Mesothelial cell of epicardium (in vitro differentiated cells): ENCODE data around the gene SAXO2. TPM values are rescaled to one million over a fixed set of nuclear protein-coding genes. Genes with fewer than 3 reads are reported as not detected.
"Not testable (repeated sequence)": the region's sequence is repeated elsewhere in the genome, so short reads cannot be mapped to it uniquely, and the experiment has no call there.

ENCODE experiments used
- DNase-seq, 2 experiments: peaks; one replicate each; pipeline ENCODE4 v3.0.0; 2021; ENCODE audit warnings: low spot score in 2 of 2; ENCODE audit not compliant: unreplicated experiment in 2 of 2
- H3K27ac Mint-ChIP-seq: 2 replicates; pipeline ENCODE4 v1.8.0; 2021; ENCODE audit warnings: mixed read lengths
- H3K27me3 Mint-ChIP-seq: 2 replicates; pipeline ENCODE4 v1.8.0; 2021; ENCODE audit warnings: low read depth, mixed read lengths
- H3K36me3 Mint-ChIP-seq: 2 replicates; pipeline ENCODE4 v1.8.0; 2021; ENCODE audit warnings: mixed read lengths
- H3K4me1 Mint-ChIP-seq: 2 replicates; pipeline ENCODE4 v1.8.0; 2021; ENCODE audit warnings: mixed read lengths
- H3K4me3 Mint-ChIP-seq: 2 replicates; pipeline ENCODE4 v1.8.0; 2021; ENCODE audit warnings: mild to moderate bottlenecking, moderate library complexity, mixed read lengths
- H3K9me3 Mint-ChIP-seq: 2 replicates; pipeline ENCODE4 v1.8.0; 2021; ENCODE audit warnings: mixed read lengths
- total RNA-seq: library from RNA; stranded (reverse); gene quantifications from 3 replicates; pipeline ENCODE4 v1.2.1, GENCODE V29; 2021
- TF ChIP-seq, protein P1 (sequence below): fragments of 200-600 bp; sonication (generic); IDR thresholded peaks from one replicate; pipeline ENCODE4 v1.5.0; 2021; ENCODE audit warnings: antibody characterized with exemption; ENCODE audit not compliant: unreplicated experiment

SAXO2 gene
- total RNA-seq, 1 donor from 2014 or later: 4.3 TPM

DNA sequence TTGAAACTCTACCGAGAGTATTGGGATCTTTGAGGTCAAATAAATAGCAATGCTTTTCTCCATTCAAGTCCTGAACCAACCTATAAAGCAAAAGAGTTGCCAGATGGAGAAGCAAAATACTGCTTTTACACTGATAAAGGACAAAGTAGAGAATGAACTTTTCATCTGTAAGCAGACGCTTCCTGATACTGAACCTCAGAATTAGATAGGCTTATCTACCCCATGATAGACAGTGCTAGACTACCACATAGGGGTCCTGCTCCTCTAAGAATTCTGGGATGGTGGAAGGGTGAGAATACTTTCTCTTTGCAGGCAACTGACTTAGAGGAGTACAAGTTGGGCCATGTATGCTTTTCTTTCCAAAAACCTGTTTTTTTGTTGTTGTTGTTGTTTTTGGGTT lies 9.5 kb downstream of the SAXO2 start:
- DNase-seq: no peak
- Mint-ChIP-seq H3K4me1 (peaks cover 2% of the 10 kb centered on the region), H3K36me3 (peaks cover 16% of the 10 kb centered on the region), H3K4me3 (no peak overlapping the region), H3K9me3 (peaks cover 23% of the 10 kb centered on the region), H3K27ac (no peak overlapping the region), H3K27me3 (no peaks in the 10 kb centered on the region)
- TF ChIP-seq, protein P1, sequence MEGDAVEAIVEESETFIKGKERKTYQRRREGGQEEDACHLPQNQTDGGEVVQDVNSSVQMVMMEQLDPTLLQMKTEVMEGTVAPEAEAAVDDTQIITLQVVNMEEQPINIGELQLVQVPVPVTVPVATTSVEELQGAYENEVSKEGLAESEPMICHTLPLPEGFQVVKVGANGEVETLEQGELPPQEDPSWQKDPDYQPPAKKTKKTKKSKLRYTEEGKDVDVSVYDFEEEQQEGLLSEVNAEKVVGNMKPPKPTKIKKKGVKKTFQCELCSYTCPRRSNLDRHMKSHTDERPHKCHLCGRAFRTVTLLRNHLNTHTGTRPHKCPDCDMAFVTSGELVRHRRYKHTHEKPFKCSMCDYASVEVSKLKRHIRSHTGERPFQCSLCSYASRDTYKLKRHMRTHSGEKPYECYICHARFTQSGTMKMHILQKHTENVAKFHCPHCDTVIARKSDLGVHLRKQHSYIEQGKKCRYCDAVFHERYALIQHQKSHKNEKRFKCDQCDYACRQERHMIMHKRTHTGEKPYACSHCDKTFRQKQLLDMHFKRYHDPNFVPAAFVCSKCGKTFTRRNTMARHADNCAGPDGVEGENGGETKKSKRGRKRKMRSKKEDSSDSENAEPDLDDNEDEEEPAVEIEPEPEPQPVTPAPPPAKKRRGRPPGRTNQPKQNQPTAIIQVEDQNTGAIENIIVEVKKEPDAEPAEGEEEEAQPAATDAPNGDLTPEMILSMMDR: no peak

DNA sequence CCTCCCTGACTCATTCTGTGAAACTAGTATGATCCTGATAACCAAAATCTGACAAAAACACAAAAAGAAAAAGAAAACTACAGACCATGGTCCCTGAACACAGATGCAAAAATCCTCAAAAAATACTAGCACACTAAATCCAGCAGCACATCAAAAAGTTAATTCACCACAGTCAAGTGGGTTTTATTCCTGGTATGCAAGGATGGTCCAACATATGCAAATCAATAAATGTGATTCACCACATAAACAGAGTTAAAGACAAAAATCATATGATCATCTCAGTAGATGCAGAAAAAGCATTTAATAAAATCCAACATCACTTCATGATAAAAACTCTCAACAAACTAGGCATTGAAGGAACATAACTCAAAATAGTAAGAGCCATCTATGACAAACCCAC lies 12.8 kb downstream of the SAXO2 start:
- no peak overlapping the region for H3K27ac Mint-ChIP-seq
- H3K9me3 Mint-ChIP-seq: peaks cover 33% of the 10 kb centered on the region
- H3K27me3 Mint-ChIP-seq: peaks cover 15% of the 10 kb centered on the region
- no peak overlapping the region for H3K4me3 Mint-ChIP-seq
- TF ChIP-seq, protein P1: no peak
- no peaks in the 10 kb centered on the region for H3K4me1 Mint-ChIP-seq
- peaks cover 16% of the 10 kb centered on the region for H3K36me3 Mint-ChIP-seq
- DNase-seq: no peak

DNA sequence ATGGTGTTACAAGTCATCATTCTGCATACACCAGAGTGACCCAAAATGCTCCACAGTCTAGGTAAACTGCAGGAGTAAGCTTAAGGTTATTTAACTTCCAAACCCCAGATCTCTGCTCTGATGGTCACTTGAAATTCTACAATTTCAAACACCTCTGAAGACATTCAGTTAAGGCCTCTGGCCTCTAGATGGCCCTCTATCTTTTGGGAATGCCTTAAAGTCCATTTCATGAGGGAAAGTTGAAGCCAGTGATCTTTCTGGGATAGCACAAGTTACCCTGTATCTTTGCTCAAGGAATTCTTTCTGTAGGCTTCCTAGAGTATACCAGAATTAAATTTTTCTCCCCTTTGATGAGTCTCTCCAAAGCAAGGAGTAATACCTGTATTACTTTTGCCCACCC lies 18.7 kb downstream of the SAXO2 start:
- not testable (repeated sequence) for H3K36me3 Mint-ChIP-seq, H3K4me3 Mint-ChIP-seq, H3K27ac Mint-ChIP-seq, H3K4me1 Mint-ChIP-seq, DNase-seq
- peaks cover 15% of the 10 kb centered on the region for H3K27me3 Mint-ChIP-seq
- H3K9me3 Mint-ChIP-seq: peaks cover 12% of the 10 kb centered on the region

DNA sequence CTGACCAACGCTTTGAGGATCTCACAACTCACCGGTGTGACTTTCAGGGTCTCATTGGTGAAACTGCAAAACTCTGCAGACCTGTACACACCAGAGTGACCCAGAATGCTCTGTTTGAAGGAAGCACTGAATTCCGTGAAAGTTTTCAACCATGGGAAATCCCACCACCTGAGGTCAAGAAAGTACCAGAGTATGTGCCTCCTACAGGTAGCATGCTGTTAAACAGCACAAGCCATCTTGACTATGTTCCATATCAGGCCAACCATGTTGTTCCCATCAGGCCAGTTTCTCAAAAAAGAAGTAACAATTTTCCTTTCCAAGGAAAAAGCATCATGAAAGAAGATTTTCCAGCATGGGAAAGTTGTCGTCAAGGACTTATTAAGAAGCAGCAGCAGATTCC lies 19.8 kb downstream of the SAXO2 start:
- DNase-seq, H3K9me3 Mint-ChIP-seq, H3K27ac Mint-ChIP-seq, H3K4me1 Mint-ChIP-seq, H3K36me3 Mint-ChIP-seq, H3K4me3 Mint-ChIP-seq: not testable (repeated sequence)
- H3K27me3 Mint-ChIP-seq: peaks cover 15% of the 10 kb centered on the region

DNA sequence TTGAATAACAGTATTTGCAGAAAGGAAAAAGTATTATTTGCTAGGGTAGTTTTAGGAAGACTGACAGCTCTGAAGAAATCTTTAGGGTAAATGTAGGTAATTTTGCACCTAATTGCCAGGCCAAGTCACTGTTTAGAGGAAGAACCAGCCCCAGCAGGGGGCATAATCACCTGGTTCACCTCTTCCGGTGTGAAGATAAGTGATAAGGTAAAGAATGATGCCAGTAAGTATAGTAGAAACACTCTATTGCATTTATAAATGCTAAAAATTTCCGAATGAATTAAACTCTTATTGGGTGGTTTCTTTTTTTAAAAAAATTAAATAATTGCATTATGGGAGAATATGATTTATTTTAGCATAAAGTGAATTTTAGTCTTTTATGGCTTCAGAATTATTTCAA lies 21.8 kb downstream of the SAXO2 start:
- H3K9me3 Mint-ChIP-seq: peaks cover 12% of the 10 kb centered on the region
- not testable (repeated sequence) for H3K36me3 Mint-ChIP-seq, H3K27me3 Mint-ChIP-seq, H3K4me3 Mint-ChIP-seq, DNase-seq, H3K4me1 Mint-ChIP-seq, H3K27ac Mint-ChIP-seq

DNA sequence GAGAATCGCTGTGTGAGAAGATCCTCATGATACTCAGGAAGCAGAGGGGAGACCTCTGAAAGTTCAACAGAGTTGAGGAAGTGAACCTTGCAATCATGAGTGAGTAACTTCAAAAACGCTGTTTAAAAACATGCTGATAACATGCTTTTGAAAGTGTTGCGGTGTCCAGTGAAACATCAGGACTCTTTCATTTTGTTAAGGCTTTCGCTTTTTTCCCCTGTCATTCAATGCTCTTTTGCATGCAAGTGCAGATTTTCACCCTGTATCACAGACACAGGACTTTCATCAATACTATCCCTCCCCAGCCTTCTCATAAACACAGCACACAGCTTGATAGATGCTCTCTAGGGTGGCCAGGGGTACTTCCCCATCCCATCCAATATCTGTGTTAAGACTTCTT lies 23.9 kb downstream of the SAXO2 start:
- H3K4me3 Mint-ChIP-seq, DNase-seq, H3K4me1 Mint-ChIP-seq, H3K36me3 Mint-ChIP-seq, H3K27ac Mint-ChIP-seq, H3K27me3 Mint-ChIP-seq: not testable (repeated sequence)
- H3K9me3 Mint-ChIP-seq: peaks cover 20% of the 10 kb centered on the region

DNA sequence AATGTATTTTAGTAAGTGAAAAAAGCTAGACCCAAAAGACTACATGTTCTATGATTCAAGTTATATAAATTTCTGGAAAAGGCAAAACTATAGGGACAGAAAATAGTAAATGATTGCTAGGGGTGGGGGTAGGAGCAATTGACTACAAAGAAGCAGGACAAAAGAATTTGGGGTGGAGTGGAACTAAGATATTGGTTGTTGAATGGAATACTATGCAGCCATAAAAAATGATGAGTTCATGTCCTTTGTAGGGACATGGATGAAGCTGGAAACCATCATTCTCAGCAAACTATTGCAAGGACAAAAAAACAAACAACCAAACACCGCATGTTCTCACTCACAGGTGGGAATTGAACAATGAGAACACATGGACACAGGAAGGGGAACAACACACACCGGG lies 25.6 kb downstream of the SAXO2 start:
- not testable (repeated sequence) for H3K4me1 Mint-ChIP-seq, H3K27ac Mint-ChIP-seq, H3K4me3 Mint-ChIP-seq, H3K36me3 Mint-ChIP-seq, H3K27me3 Mint-ChIP-seq, DNase-seq
- peaks cover 20% of the 10 kb centered on the region for H3K9me3 Mint-ChIP-seq

DNA sequence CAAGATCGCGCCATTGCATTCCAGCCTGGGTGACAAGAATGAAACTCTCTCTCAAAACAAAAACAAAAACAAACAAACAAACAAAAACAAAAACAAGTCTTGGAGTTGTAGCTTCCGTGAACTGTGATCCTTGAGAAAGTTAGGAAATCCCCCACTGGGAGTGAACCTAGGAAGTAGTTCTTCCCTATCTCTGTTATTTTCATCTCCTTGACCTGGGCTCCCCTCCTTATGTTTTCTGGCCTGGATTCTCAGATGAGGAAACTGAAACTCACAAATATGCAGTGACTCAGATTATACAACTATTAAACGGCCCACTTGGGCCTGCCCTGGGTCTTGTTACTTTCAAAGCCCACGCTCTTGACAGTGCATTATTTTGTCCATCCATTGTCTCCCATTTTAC lies 29.7 kb downstream of the SAXO2 start:
- Mint-ChIP-seq H3K27ac (no peak overlapping the region), H3K36me3 (peaks cover 2% of the 10 kb centered on the region), H3K27me3 (peaks cover 7% of the 10 kb centered on the region), H3K9me3 (peaks cover 20% of the 10 kb centered on the region), H3K4me3 (no peak overlapping the region), H3K4me1 (no peaks in the 10 kb centered on the region)
- TF ChIP-seq, protein P1: no peak
- no peak for DNase-seq
